Naive thymus-derived CD4-positive, alpha-beta T cell (primary cell): ENCODE results near the gene ACOT4. TPM values are rescaled to one million over a fixed set of nuclear protein-coding genes. Genes with fewer than 3 reads are reported as not detected.

Experiments
- ATAC-seq: fragments of 150-1000 bp; cut with Tn5 transposase; 2 replicates; pipeline ENCODE4 v1.10.0; 2021; ENCODE audit warnings: mild to moderate bottlenecking, moderate library complexity
- CTCF ChIA-PET: fragments of 350-600 bp; sonication (Branson Sonifier 250); formaldehyde crosslinking; loops from one replicate; lab custom pipeline; 2021; ENCODE audit warnings: antibody characterized with exemption; lab: Charles Lee
- POLR2A ChIA-PET: fragments of 350-600 bp; sonication (Branson Sonifier 250); formaldehyde crosslinking; loops from one replicate; lab custom pipeline; 2021; ENCODE audit warnings: antibody characterized with exemption, inconsistent platforms; lab: Charles Lee
- DNase-seq, 9 donors: peaks; one replicate each; pipeline versions ENCODE4 v3.0.0 to v3.0.0-alpha.2; 2020 to 2022; ENCODE audit warnings: mixed read lengths in 1 of 9
- H3K27ac ChIP-seq: one replicate; pipeline ENCODE4 v1.7.0; 2013; ENCODE audit warnings: mild to moderate bottlenecking, low read depth, low read length, moderate library complexity
- H3K27me3 ChIP-seq, 2 donors: one replicate each; pipeline ENCODE4 v1.7.0; 2013; ENCODE audit warnings: low read length in 2 of 2, mild to moderate bottlenecking in 2 of 2, moderate library complexity in 2 of 2; ENCODE audit not compliant: control insufficient read depth in 2 of 2, insufficient read depth in 2 of 2
- H3K36me3 ChIP-seq, 3 experiments: 1 replicate in 2 of 3; 2 replicates in 1 of 3; pipeline ENCODE4 v1.7.0; 2013; ENCODE audit warnings: low read length in 3 of 3, mild to moderate bottlenecking in 3 of 3, moderate library complexity in 1 of 3; ENCODE audit not compliant: insufficient read depth in 3 of 3, control insufficient read depth in 2 of 3
- H3K4me1 ChIP-seq, 2 donors: one replicate each; pipeline ENCODE4 v1.7.0; 2013; ENCODE audit warnings: low read length in 2 of 2, mild to moderate bottlenecking in 2 of 2, moderate library complexity in 1 of 2; ENCODE audit not compliant: control insufficient read depth in 2 of 2, insufficient read depth in 2 of 2
- H3K4me3 ChIP-seq: 2 replicates; pipeline ENCODE4 v1.7.0; 2013; ENCODE audit warnings: mild to moderate bottlenecking, low read length
- H3K9me3 ChIP-seq, 3 experiments: 1 replicate in 2 of 3; 2 replicates in 1 of 3; pipeline ENCODE4 v1.7.0; 2013; ENCODE audit warnings: low read length in 3 of 3; ENCODE audit not compliant: control insufficient read depth in 2 of 3
- H3K27ac Mint-ChIP-seq, 9 donors: one replicate each; pipeline ENCODE4 v1.8.0; 2020 to 2022; ENCODE audit warnings: mixed read lengths in 9 of 9, mild to moderate bottlenecking in 8 of 9, moderate library complexity in 5 of 9, inconsistent platforms in 2 of 9
- H3K27me3 Mint-ChIP-seq, 5 donors: one replicate each; pipeline ENCODE4 v1.8.0; 2021 to 2022; ENCODE audit warnings: mixed read lengths in 5 of 5, mild to moderate bottlenecking in 1 of 5
- H3K36me3 Mint-ChIP-seq, 5 donors: one replicate each; pipeline ENCODE4 v1.8.0; 2020 to 2022; ENCODE audit warnings: mixed read lengths in 5 of 5, mild to moderate bottlenecking in 3 of 5, inconsistent platforms in 1 of 5
- H3K4me1 Mint-ChIP-seq, 7 donors: one replicate each; pipeline ENCODE4 v1.8.0; 2020 to 2022; ENCODE audit warnings: mixed read lengths in 7 of 7, mild to moderate bottlenecking in 3 of 7, inconsistent platforms in 1 of 7
- H3K4me3 Mint-ChIP-seq, 10 donors: one replicate each; pipeline ENCODE4 v1.8.0; 2020 to 2022; ENCODE audit warnings: mild to moderate bottlenecking in 10 of 10, mixed read lengths in 10 of 10, moderate library complexity in 6 of 10, inconsistent platforms in 2 of 10
- H3K9me3 Mint-ChIP-seq, 11 donors: one replicate each; pipeline ENCODE4 v1.8.0; 2020 to 2022; ENCODE audit warnings: mixed read lengths in 11 of 11, mild to moderate bottlenecking in 4 of 11, inconsistent platforms in 1 of 11, moderate library complexity in 1 of 11
- intact Hi-C, 2 donors: fragments of 100-400 bp; cut with micrococcal nuclease; formaldehyde crosslinking; loops; one replicate each; pipeline ENCODE4 v1.15.1; 2023
- polyA plus RNA-seq, 2 donors: library from polyadenylated mRNA; unstranded; fragments of 300-500 nt; fragmentation: Illumina TruSeq; gene quantifications; one replicate each; pipeline ENCODE4 v1.2.3, GENCODE V29; 2021
- total RNA-seq, 6 experiments: library from RNA in 5 of 6; stranded (reverse) in 5 of 6; gene quantifications; 1 replicate in 5 of 6; 2 replicates in 1 of 6; pipeline ENCODE4 v1.2.3 and lab custom pipeline; 2021 to 2026

Gene ACOT4
- total and polyA plus RNA-seq, 7 experiments from 2014 or later: 0.69 to 2.6 (median 0.94) TPM

GRCh38 chr14:73616831-73617230 lies 25.2 kb downstream of the ACOT4 start:
- DNase-seq (no peak), ATAC-seq (no peak)
- Histone ChIP-seq H3K4me1 (no peaks in the 10 kb centered on the region), H3K36me3 (no peaks in the 10 kb centered on the region), H3K4me3 (no peak overlapping the region), H3K9me3 (no peaks in the 10 kb centered on the region), H3K27ac (no peak overlapping the region), H3K27me3 (no peaks in the 10 kb centered on the region)
- ChIA-PET CTCF (no interaction called here), POLR2A (interaction anchor here (1.3 kb wide), 1 partner anchor 27 kb away, joined by 3 read pairs; no protein-coding TSS in a partner anchor)
- H3K36me3 Mint-ChIP-seq: no peaks in the 10 kb centered on the region
- peaks cover 0 to 11% (median 0%) of the 10 kb centered on the region in 5 donors for H3K27me3 Mint-ChIP-seq
- peaks cover 0 to 10% (median 0%) of the 10 kb centered on the region in 7 donors for H3K4me1 Mint-ChIP-seq
- H3K9me3 Mint-ChIP-seq: no peaks in the 10 kb centered on the region
- intact Hi-C loops: no loop called here
- H3K27ac Mint-ChIP-seq: no peak overlapping the region
- peak overlapping the region in 1 of 10 donors; percentile 13 for H3K4me3 Mint-ChIP-seq

GRCh38 chr14:73619524-73619923 lies 27.9 kb downstream of the ACOT4 start:
- Mint-ChIP-seq H3K27ac (no peak overlapping the region), H3K36me3 (no peaks in the 10 kb centered on the region), H3K4me3 (no peak overlapping the region), H3K27me3 (peaks cover 0 to 2% (median 0%) of the 10 kb centered on the region in 5 donors), H3K9me3 (no peaks in the 10 kb centered on the region), H3K4me1 (no peaks in the 10 kb centered on the region)
- intact Hi-C loops: no loop called here
- no peaks in the 10 kb centered on the region for H3K27me3 ChIP-seq
- H3K9me3 ChIP-seq: no peaks in the 10 kb centered on the region
- H3K36me3 ChIP-seq: no peaks in the 10 kb centered on the region
- H3K27ac ChIP-seq: no peak overlapping the region
- POLR2A ChIA-PET: interaction anchor here (0.5 to 1.2 kb wide), 2 partner anchors 25 to 562 kb away, joined by 3 read pairs; partner anchors contain the start of gene DNAL1
- CTCF ChIA-PET: interaction anchor here (1.0 kb wide), 1 partner anchor 110 kb away, joined by 4 read pairs; no protein-coding TSS in a partner anchor
- no peaks in the 10 kb centered on the region for H3K4me1 ChIP-seq
- DNase-seq: no peak
- H3K4me3 ChIP-seq: no peak overlapping the region
- ATAC-seq: no peak

- no peaks in the 10 kb centered on the region for H3K4me1 Mint-ChIP-seq
- no peak for DNase-seq
- no peak overlapping the region for H3K27ac Mint-ChIP-seq
- Histone ChIP-seq H3K27me3 (no peaks in the 10 kb centered on the region), H3K9me3 (no peaks in the 10 kb centered on the region), H3K4me3 (no peak overlapping the region), H3K4me1 (no peaks in the 10 kb centered on the region), H3K36me3 (no peaks in the 10 kb centered on the region), H3K27ac (no peak overlapping the region)
- H3K9me3 Mint-ChIP-seq: no peaks in the 10 kb centered on the region
- no peaks in the 10 kb centered on the region for H3K36me3 Mint-ChIP-seq
- CTCF ChIA-PET: interaction anchor here (0.8 to 1.0 kb wide), 2 partner anchors 111 to 112 kb away, joined by 4 read pairs; no protein-coding TSS in a partner anchor
- peaks cover 0 to 2% (median 0%) of the 10 kb centered on the region in 5 donors for H3K27me3 Mint-ChIP-seq
- intact Hi-C loops: no loop called here
- no peak overlapping the region for H3K4me3 Mint-ChIP-seq
- POLR2A ChIA-PET: no interaction called here
- ATAC-seq: no peak
Measured at GRCh38 chr14:73620268-73620667, 28.6 kb downstream of the ACOT4 start.

GRCh38 chr14:73623504-73624054 lies 31.9 kb downstream of the ACOT4 start:
- no peak overlapping the region for H3K4me3 Mint-ChIP-seq
- POLR2A ChIA-PET: interaction anchor here (0.7 kb wide), 1 partner anchor 96 kb away, joined by 3 read pairs; no protein-coding TSS in a partner anchor

GRCh38 chr14:73625706-73626105 lies 34.0 kb downstream of the ACOT4 start:
- H3K27me3 Mint-ChIP-seq: peaks cover 0 to 11% (median 5%) of the 10 kb centered on the region in 5 donors
- intact Hi-C loops: no loop called here
- no peak overlapping the region for H3K4me3 ChIP-seq
- CTCF ChIA-PET: no interaction called here
- H3K27me3 ChIP-seq: no peaks in the 10 kb centered on the region
- no peak overlapping the region for H3K4me3 Mint-ChIP-seq
- no peaks in the 10 kb centered on the region for H3K9me3 ChIP-seq
- H3K4me1 Mint-ChIP-seq: no peaks in the 10 kb centered on the region
- ATAC-seq (no peak), DNase-seq (no peak)
- H3K4me1 ChIP-seq: no peaks in the 10 kb centered on the region
- POLR2A ChIA-PET: interaction anchor here (0.6 kb wide), 1 partner anchor 7 kb away, joined by 3 read pairs; no protein-coding TSS in a partner anchor
- H3K27ac ChIP-seq: no peak overlapping the region
- H3K27ac Mint-ChIP-seq: no peak overlapping the region
- H3K36me3 ChIP-seq: no peaks in the 10 kb centered on the region
- no peaks in the 10 kb centered on the region for H3K9me3 Mint-ChIP-seq
- no peaks in the 10 kb centered on the region for H3K36me3 Mint-ChIP-seq

More at GRCh38 chr14:73623504-73624054, 31.9 kb downstream of the ACOT4 start:
- DNase-seq (no peak), ATAC-seq (no peak)
- Histone ChIP-seq H3K36me3 (no peaks in the 10 kb centered on the region), H3K27ac (no peak overlapping the region), H3K27me3 (no peaks in the 10 kb centered on the region), H3K9me3 (no peaks in the 10 kb centered on the region), H3K4me1 (no peaks in the 10 kb centered on the region), H3K4me3 (no peak overlapping the region)
- H3K27me3 Mint-ChIP-seq: peaks cover 0 to 5% (median 0%) of the 10 kb centered on the region in 5 donors
- H3K36me3 Mint-ChIP-seq: no peaks in the 10 kb centered on the region
- no peaks in the 10 kb centered on the region for H3K9me3 Mint-ChIP-seq
- intact Hi-C loops: no loop called here
- no peaks in the 10 kb centered on the region for H3K4me1 Mint-ChIP-seq
- H3K27ac Mint-ChIP-seq: no peak overlapping the region
- CTCF ChIA-PET: no interaction called here

GRCh38 chr14:73627151-73627558 lies 35.5 kb downstream of the ACOT4 start:
- Mint-ChIP-seq H3K4me3 (no peak overlapping the region), H3K27ac (no peak overlapping the region)
- ATAC-seq: no peak

More at GRCh38 chr14:73627151-73627558, 35.5 kb downstream of the ACOT4 start:
- ChIA-PET POLR2A (no interaction called here), CTCF (interaction anchor here (0.6 kb wide), 2 partner anchors 13 to 35 kb away, joined by 3 read pairs; no protein-coding TSS in a partner anchor)
- Mint-ChIP-seq H3K9me3 (no peaks in the 10 kb centered on the region), H3K36me3 (no peaks in the 10 kb centered on the region), H3K4me1 (no peaks in the 10 kb centered on the region), H3K27me3 (peaks cover 4 to 16% (median 6%) of the 10 kb centered on the region in 5 donors)
- no peaks in the 10 kb centered on the region for H3K4me1 ChIP-seq
- no peak overlapping the region for H3K27ac ChIP-seq
- no peaks in the 10 kb centered on the region for H3K27me3 ChIP-seq
- no peaks in the 10 kb centered on the region for H3K36me3 ChIP-seq
- intact Hi-C loops: no loop called here
- DNase-seq: no peak
- H3K4me3 ChIP-seq: no peak overlapping the region
- no peaks in the 10 kb centered on the region for H3K9me3 ChIP-seq
